SU-DHL-6 (cell line): ENCODE results near the gene FAM107A.

Experiments used
- H2AFZ ChIP-seq: fragments of 200-600 bp; sonication (generic); 2 replicates; pipeline ENCODE4 v1.6.1; 2014; ENCODE audit warnings: low read depth, mild to moderate bottlenecking, moderate library complexity, mixed read lengths, antibody characterized with exemption, low read length; ENCODE audit not compliant: severe bottlenecking
- H3F3A ChIP-seq: fragments of 200-600 bp; shearing (Covaris generic); 2 replicates; pipeline ENCODE4 v1.6.0; 2016; ENCODE audit warnings: antibody characterized with exemption, mild to moderate bottlenecking; ENCODE audit not compliant: insufficient read depth
- H3K27ac ChIP-seq: fragments of 200-600 bp; sonication (generic); 2 replicates; pipeline ENCODE4 v1.5.1; 2016; ENCODE audit warnings: low read depth, mild to moderate bottlenecking, low read length, moderate library complexity, mixed read lengths
- H3K27me3 ChIP-seq: fragments of 200-600 bp; sonication (generic), shearing (Covaris generic); 2 replicates; pipeline ENCODE4 v1.6.0; 2014; ENCODE audit warnings: mild to moderate bottlenecking, low read length
- H3K36me3 ChIP-seq: fragments of 200-600 bp; sonication (generic); 2 replicates; pipeline ENCODE4 v1.6.1; 2014; ENCODE audit warnings: mild to moderate bottlenecking, low read length, mixed read lengths
- H3K4me2 ChIP-seq: fragments of 300-600, 200-600 bp; shearing (Covaris generic), sonication (generic); 2 replicates; pipeline ENCODE4 v1.6.0; 2014; ENCODE audit warnings: low read length, low read depth, mild to moderate bottlenecking; ENCODE audit not compliant: poor library complexity, severe bottlenecking
- H3K4me3 ChIP-seq: fragments of 200-600 bp; sonication (generic); 2 replicates; pipeline ENCODE4 v1.5.1; 2014; ENCODE audit warnings: antibody characterized with exemption, low read length, mild to moderate bottlenecking, mixed read lengths; ENCODE audit not compliant: insufficient read depth, poor library complexity, severe bottlenecking
- H3K79me2 ChIP-seq: fragments of 200-600 bp; sonication (generic); 2 replicates; pipeline ENCODE4 v1.6.1; 2014; ENCODE audit warnings: mild to moderate bottlenecking, low read length, moderate library complexity; ENCODE audit not compliant: insufficient read depth
- H3K9ac ChIP-seq: fragments of 200-600 bp; sonication (generic); 2 replicates; pipeline ENCODE4 v1.7.0; 2014; ENCODE audit warnings: mild to moderate bottlenecking, low read length
- H3K9me2 ChIP-seq: fragments of 200-600 bp; sonication (generic); replicated peaks from 2 replicates; pipeline ENCODE4 v1.6.1; 2014; ENCODE audit warnings: low read length; ENCODE audit not compliant: insufficient read depth
- H3K9me3 ChIP-seq: fragments of 200-600 bp; sonication (generic); 2 replicates; pipeline ENCODE4 v1.6.1; 2014; ENCODE audit warnings: low read length, mixed read lengths; ENCODE audit not compliant: insufficient read depth
- H4K20me1 ChIP-seq: fragments of 200-600 bp; sonication (generic); 2 replicates; pipeline ENCODE4 v1.6.1; 2014; ENCODE audit warnings: low read depth, mild to moderate bottlenecking, antibody characterized with exemption, low read length, moderate library complexity, mixed read lengths
- CTCF ChIP-seq: fragments of 200-600 bp; sonication (generic); IDR thresholded peaks from one replicate; pipeline ENCODE4 v1.5.1; 2017; ENCODE audit warnings: antibody characterized with exemption, mild to moderate bottlenecking, low read length, moderate library complexity; ENCODE audit not compliant: insufficient read depth, poor library complexity, severe bottlenecking
- EZH2phosphoT487 ChIP-seq: fragments of 200-600 bp; sonication (generic), shearing (Covaris generic); conservative IDR thresholded peaks from 2 replicates; pipeline ENCODE4 v1.6.1; 2018; ENCODE audit warnings: mild to moderate bottlenecking, antibody characterized with exemption, low read length, moderate library complexity, mixed read lengths

The FAM107A gene

GRCh38 chr3:58566398-58567250 is 10.6 kb downstream of the FAM107A start:
- no peaks in the 10 kb centered on the region for H3K36me3 ChIP-seq
- H2AFZ ChIP-seq: no peak overlapping the region
- H3K9ac ChIP-seq: no peak overlapping the region
- H3K27ac ChIP-seq: no peak overlapping the region
- no peaks in the 10 kb centered on the region for H3K9me3 ChIP-seq
- no peaks in the 10 kb centered on the region for H3K79me2 ChIP-seq
- H3F3A ChIP-seq: no peaks in the 10 kb centered on the region
- H3K9me2 ChIP-seq: no peaks in the 10 kb centered on the region
- H4K20me1 ChIP-seq: no peaks in the 10 kb centered on the region
- TF ChIP-seq CTCF: no peak
- TF ChIP-seq EZH2phosphoT487: no peak
- H3K4me3 ChIP-seq: no peak overlapping the region
- H3K4me2 ChIP-seq: no peak overlapping the region
- H3K27me3 ChIP-seq: no peaks in the 10 kb centered on the region

- Histone ChIP-seq H3K9me3 (no peaks in the 10 kb centered on the region), H2AFZ (no peak overlapping the region), H3F3A (no peaks in the 10 kb centered on the region), H3K9ac (no peak overlapping the region), H3K4me2 (no peak overlapping the region), H3K36me3 (no peaks in the 10 kb centered on the region), H4K20me1 (no peaks in the 10 kb centered on the region), H3K27me3 (no peaks in the 10 kb centered on the region), H3K4me3 (no peak overlapping the region), H3K79me2 (no peaks in the 10 kb centered on the region), H3K9me2 (no peaks in the 10 kb centered on the region), H3K27ac (no peak overlapping the region)
- TF ChIP-seq CTCF (no peak), EZH2phosphoT487 (no peak)
Measured at GRCh38 chr3:58565621-58566397, 11.4 kb downstream of the FAM107A start.

GRCh38 chr3:58564456-58565160 is 12.6 kb downstream of the FAM107A start:
- Histone ChIP-seq H3K36me3 (no peaks in the 10 kb centered on the region), H3K4me2 (no peak overlapping the region), H2AFZ (no peak overlapping the region)

More at GRCh38 chr3:58564456-58565160, 12.6 kb downstream of the FAM107A start:
- no peaks in the 10 kb centered on the region for H3K27me3 ChIP-seq
- TF ChIP-seq EZH2phosphoT487 (no peak), CTCF (no peak)
- H3F3A ChIP-seq: no peaks in the 10 kb centered on the region
- H3K4me3 ChIP-seq: no peak overlapping the region
- H3K79me2 ChIP-seq: no peaks in the 10 kb centered on the region
- no peaks in the 10 kb centered on the region for H3K9me2 ChIP-seq
- no peak overlapping the region for H3K27ac ChIP-seq
- no peaks in the 10 kb centered on the region for H3K9me3 ChIP-seq
- H3K9ac ChIP-seq: no peak overlapping the region
- no peaks in the 10 kb centered on the region for H4K20me1 ChIP-seq
